ENCODE results near the gene PARP1. TPM values are rescaled to one million over a fixed set of nuclear protein-coding genes. Genes with fewer than 3 reads are reported as not detected.

Gene PARP1
- total RNA-seq (2021) (366 to 376 TPM (median 371 TPM) in 3 replicates), Bru-seq, nascent RNA (percentile 92 among the genes with signal in this experiment)
- long read RNA-seq, experiment 1, transcript PARP1-203 (23 exons, 3,958 nt): major isoform, 2,079 of 2,456 reads
- long read RNA-seq, experiment 1, partial matches to known transcripts: 309 of 2,456 reads
- long read RNA-seq, experiment 1, other reads (novel, unspliced or antisense): 64 of 2,456 reads
- long read RNA-seq, experiment 2, transcript PARP1-204 (4 exons, 830 nt): minor isoform, 7 of 482 reads
- long read RNA-seq, experiment 2, transcript PARP1-203 (23 exons, 3,958 nt): major isoform, 143 of 482 reads
- long read RNA-seq, experiment 2, transcript PARP1-208 (2 exons, 416 nt): minor isoform, 8 of 482 reads
- long read RNA-seq, experiment 2, transcript PARP1-201 (2 exons, 570 nt): minor isoform, 8 of 482 reads
- long read RNA-seq, experiment 2, partial matches to known transcripts: 277 of 482 reads
- long read RNA-seq, experiment 2, other reads (novel, unspliced or antisense): 39 of 482 reads
- long read RNA-seq, experiment 3, transcript PARP1-203 (23 exons, 3,958 nt): major isoform, 20 of 237 reads
- long read RNA-seq, experiment 3, partial matches to known transcripts: 210 of 237 reads
- long read RNA-seq, experiment 3, other reads (novel, unspliced or antisense): 7 of 237 reads

DNA sequence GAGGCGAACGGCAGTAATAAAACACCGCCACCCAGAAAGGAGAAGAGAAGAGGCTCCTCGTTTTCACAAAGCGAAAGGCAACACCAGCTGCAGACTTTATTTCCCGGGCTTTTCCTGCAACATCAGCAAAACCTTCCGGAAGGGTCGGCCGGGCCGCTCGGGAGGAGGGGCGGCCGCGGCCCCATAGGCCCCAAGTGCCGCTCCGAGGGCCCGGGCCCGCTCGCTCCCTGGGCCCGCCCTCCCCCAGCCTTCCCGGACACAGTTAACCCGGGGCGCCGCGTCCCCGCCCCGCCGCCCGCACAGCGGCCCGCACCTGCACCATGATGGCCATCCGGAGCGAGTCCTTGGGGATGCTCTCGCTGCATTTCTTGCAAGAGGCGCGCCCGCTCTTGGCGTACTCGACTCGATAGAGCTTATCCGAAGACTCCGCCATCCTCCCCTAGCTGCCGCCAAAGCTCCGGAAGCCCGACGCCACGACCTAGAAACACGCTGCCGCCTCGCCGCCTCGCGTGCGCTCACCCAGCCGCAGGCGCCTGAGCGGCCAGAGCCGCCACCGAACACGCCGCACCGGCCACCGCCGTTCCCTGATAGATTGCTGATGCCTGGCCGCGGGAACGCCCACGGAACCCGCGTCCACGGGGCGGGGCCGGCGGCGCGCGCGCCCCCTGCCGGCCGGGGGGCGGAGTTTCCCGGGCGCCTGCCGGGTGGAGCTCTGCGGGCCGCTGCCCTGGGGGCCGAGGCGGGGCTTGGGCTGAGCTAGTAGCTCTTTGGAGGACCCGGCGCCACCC, at the start of gene PARP1:
PARP1 (minus strand) TSS at position 597 of the 788 bp plus-strand sequence; CDS start at position 433, 164 bp downstream.
- Mint-ChIP-seq H3K36me3 (peaks cover under 1% of the 10 kb centered on the region), H3K4me3 (peak within 1 kb of the TSS; percentile 99), H3K27me3 (ENCODE audit: low read depth) (no peaks in the 10 kb centered on the region), H3K27ac (peak within 1 kb of the TSS; percentile 99), H3K9me3 (no peaks in the 10 kb centered on the region; the same call in 1 of the 2 replicates), H3K4me1 (peaks cover 43% of the 10 kb centered on the region)
- ATAC-seq: peak; percentile 71
- peak; percentile 82 for DNase-seq (ENCODE audit: low spot score)
- ChIA-PET POLR2A (interaction anchor here (0.9 to 1.3 kb wide), 3 partner anchors 49 to 143 kb away, joined by 3 to 4 read pairs (median 3); partner anchors contain the start of gene LIN9), CTCF (interaction anchor here (0.5 to 4.3 kb wide), 56 partner anchors 9 to 1040 kb away, joined by 3 to 40 read pairs (median 5); partner anchors contain the start of genes SDE2 and STUM)
- TF ChIP-seq FOXP1 (CRISPR knock-in tag; IDR thresholded peaks at IDR 0.05; ENCODE audit: borderline replicate concordance) (peak; percentile 68; the same call in 1 of the 2 replicates), ZNF263 (CRISPR knock-in tag; IDR thresholded peaks at IDR 0.05; ENCODE audit: low read depth) (no peak), ESRRA (CRISPR knock-in tag; IDR thresholded peaks at IDR 0.05; ENCODE audit: borderline replicate concordance) (peak; percentile 40; the same call in 1 of the 2 replicates), ZNF138 (CRISPR knock-in tag; conservative IDR thresholded peaks at IDR 0.05) (no peak), RORB (CRISPR knock-in tag; IDR thresholded peaks at IDR 0.05) (no peak), TEAD4 (CRISPR knock-in tag; IDR thresholded peaks at IDR 0.05) (no peak), ETV6 (CRISPR knock-in tag; IDR thresholded peaks at IDR 0.05) (peak; percentile 41; the same call in 1 of the 2 replicates), FOXK1 (CRISPR knock-in tag; IDR thresholded peaks at IDR 0.05) (peak; percentile 60; the same call in 1 of the 2 replicates), GTF2I (CRISPR knock-in tag; conservative IDR thresholded peaks at IDR 0.05) (no peak), KAT7 (CRISPR knock-in tag; IDR thresholded peaks at IDR 0.05; ENCODE audit: borderline replicate concordance) (0 out of 2 replicates have a peak, but pooled peaks have one; percentile 68), ZNF219 (CRISPR knock-in tag; IDR thresholded peaks at IDR 0.05; ENCODE audit: borderline replicate concordance) (no peak), JAZF1 (CRISPR knock-in tag; IDR thresholded peaks at IDR 0.05) (no peak)
- TF ChIP-seq, protein P1, sequence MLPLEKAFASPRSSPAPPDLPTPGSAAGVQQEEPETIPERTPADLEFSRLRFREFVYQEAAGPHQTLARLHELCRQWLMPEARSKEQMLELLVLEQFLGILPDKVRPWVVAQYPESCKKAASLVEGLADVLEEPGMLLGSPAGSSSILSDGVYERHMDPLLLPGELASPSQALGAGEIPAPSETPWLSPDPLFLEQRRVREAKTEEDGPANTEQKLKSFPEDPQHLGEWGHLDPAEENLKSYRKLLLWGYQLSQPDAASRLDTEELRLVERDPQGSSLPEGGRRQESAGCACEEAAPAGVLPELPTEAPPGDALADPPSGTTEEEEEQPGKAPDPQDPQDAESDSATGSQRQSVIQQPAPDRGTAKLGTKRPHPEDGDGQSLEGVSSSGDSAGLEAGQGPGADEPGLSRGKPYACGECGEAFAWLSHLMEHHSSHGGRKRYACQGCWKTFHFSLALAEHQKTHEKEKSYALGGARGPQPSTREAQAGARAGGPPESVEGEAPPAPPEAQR (CRISPR knock-in tag; IDR thresholded peaks at IDR 0.05): no peak
- TF ChIP-seq, protein P2, sequence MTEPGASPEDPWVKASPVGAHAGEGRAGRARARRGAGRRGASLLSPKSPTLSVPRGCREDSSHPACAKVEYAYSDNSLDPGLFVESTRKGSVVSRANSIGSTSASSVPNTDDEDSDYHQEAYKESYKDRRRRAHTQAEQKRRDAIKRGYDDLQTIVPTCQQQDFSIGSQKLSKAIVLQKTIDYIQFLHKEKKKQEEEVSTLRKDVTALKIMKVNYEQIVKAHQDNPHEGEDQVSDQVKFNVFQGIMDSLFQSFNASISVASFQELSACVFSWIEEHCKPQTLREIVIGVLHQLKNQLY (CRISPR knock-in tag; IDR thresholded peaks at IDR 0.05): no peak
- TF ChIP-seq, protein P3, sequence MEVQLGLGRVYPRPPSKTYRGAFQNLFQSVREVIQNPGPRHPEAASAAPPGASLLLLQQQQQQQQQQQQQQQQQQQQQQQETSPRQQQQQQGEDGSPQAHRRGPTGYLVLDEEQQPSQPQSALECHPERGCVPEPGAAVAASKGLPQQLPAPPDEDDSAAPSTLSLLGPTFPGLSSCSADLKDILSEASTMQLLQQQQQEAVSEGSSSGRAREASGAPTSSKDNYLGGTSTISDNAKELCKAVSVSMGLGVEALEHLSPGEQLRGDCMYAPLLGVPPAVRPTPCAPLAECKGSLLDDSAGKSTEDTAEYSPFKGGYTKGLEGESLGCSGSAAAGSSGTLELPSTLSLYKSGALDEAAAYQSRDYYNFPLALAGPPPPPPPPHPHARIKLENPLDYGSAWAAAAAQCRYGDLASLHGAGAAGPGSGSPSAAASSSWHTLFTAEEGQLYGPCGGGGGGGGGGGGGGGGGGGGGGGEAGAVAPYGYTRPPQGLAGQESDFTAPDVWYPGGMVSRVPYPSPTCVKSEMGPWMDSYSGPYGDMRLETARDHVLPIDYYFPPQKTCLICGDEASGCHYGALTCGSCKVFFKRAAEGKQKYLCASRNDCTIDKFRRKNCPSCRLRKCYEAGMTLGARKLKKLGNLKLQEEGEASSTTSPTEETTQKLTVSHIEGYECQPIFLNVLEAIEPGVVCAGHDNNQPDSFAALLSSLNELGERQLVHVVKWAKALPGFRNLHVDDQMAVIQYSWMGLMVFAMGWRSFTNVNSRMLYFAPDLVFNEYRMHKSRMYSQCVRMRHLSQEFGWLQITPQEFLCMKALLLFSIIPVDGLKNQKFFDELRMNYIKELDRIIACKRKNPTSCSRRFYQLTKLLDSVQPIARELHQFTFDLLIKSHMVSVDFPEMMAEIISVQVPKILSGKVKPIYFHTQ (CRISPR knock-in tag; IDR thresholded peaks at IDR 0.05): no peak
- TF ChIP-seq, protein P4, sequence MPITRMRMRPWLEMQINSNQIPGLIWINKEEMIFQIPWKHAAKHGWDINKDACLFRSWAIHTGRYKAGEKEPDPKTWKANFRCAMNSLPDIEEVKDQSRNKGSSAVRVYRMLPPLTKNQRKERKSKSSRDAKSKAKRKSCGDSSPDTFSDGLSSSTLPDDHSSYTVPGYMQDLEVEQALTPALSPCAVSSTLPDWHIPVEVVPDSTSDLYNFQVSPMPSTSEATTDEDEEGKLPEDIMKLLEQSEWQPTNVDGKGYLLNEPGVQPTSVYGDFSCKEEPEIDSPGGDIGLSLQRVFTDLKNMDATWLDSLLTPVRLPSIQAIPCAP (CRISPR knock-in tag; IDR thresholded peaks at IDR 0.05): 0 out of 2 replicates have a peak, but pooled peaks have one; percentile 33
- TF ChIP-seq, protein P5, sequence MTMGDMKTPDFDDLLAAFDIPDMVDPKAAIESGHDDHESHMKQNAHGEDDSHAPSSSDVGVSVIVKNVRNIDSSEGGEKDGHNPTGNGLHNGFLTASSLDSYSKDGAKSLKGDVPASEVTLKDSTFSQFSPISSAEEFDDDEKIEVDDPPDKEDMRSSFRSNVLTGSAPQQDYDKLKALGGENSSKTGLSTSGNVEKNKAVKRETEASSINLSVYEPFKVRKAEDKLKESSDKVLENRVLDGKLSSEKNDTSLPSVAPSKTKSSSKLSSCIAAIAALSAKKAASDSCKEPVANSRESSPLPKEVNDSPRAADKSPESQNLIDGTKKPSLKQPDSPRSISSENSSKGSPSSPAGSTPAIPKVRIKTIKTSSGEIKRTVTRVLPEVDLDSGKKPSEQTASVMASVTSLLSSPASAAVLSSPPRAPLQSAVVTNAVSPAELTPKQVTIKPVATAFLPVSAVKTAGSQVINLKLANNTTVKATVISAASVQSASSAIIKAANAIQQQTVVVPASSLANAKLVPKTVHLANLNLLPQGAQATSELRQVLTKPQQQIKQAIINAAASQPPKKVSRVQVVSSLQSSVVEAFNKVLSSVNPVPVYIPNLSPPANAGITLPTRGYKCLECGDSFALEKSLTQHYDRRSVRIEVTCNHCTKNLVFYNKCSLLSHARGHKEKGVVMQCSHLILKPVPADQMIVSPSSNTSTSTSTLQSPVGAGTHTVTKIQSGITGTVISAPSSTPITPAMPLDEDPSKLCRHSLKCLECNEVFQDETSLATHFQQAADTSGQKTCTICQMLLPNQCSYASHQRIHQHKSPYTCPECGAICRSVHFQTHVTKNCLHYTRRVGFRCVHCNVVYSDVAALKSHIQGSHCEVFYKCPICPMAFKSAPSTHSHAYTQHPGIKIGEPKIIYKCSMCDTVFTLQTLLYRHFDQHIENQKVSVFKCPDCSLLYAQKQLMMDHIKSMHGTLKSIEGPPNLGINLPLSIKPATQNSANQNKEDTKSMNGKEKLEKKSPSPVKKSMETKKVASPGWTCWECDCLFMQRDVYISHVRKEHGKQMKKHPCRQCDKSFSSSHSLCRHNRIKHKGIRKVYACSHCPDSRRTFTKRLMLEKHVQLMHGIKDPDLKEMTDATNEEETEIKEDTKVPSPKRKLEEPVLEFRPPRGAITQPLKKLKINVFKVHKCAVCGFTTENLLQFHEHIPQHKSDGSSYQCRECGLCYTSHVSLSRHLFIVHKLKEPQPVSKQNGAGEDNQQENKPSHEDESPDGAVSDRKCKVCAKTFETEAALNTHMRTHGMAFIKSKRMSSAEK (CRISPR knock-in tag; IDR thresholded peaks at IDR 0.05; ENCODE audit: borderline replicate concordance): no peak
- TF ChIP-seq, protein P6, sequence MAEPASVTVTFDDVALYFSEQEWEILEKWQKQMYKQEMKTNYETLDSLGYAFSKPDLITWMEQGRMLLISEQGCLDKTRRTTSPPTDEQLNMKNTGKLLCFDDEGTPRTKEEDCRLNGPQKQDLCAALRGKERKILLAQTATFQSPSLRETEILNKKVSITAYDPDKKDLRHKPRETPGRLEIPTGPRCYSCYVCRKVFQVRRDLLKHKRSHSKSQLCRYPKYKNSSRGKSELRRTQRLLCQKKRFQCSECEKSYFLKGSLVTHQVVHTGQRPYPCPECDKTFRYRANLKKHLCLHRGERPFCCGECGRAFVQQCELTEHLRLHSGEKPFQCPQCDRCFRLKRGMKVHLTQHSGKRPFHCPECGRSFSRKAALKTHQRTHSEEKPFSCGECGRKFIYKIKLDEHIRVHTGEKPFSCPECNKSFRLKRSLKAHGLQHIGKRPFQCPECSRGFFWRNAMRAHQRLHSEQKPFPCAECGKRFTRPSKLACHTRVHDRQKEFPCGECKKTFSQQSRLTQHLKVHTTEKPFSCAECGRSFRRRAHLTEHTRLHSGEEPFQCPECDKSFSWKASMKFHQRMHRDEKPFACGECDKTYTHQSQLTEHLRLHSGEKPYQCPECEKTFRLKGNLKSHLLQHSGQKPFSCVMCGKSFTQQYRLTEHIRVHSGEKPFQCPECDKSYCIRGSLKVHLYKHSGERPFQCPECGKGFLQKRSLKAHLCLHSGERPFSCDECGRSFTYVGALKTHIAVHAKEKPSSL (CRISPR knock-in tag; conservative IDR thresholded peaks at IDR 0.05): no peak
- TF ChIP-seq, protein P7, sequence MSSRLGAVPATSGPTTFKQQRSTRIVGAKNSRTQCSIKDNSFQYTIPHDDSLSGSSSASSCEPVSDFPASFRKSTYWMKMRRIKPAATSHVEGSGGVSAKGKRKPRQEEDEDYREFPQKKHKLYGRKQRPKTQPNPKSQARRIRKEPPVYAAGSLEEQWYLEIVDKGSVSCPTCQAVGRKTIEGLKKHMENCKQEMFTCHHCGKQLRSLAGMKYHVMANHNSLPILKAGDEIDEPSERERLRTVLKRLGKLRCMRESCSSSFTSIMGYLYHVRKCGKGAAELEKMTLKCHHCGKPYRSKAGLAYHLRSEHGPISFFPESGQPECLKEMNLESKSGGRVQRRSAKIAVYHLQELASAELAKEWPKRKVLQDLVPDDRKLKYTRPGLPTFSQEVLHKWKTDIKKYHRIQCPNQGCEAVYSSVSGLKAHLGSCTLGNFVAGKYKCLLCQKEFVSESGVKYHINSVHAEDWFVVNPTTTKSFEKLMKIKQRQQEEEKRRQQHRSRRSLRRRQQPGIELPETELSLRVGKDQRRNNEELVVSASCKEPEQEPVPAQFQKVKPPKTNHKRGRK (CRISPR knock-in tag; IDR thresholded peaks at IDR 0.05; ENCODE audit: borderline replicate concordance): no peak

Measured in WTC11 (cell line).